GM12878 (cell line): Measurements from ENCODE around the gene RPUSD1. TPM values are rescaled to one million over a fixed set of nuclear protein-coding genes. Genes with fewer than 3 reads are reported as not detected.
"Not testable (repeated sequence)": the region's sequence is repeated elsewhere in the genome, so short reads cannot be mapped to it uniquely, and the experiment has no call there.

Experiments used
- ATAC-seq: fragments of 200-7000 bp; cut with Tn5 transposase; 3 replicates; pipeline ENCODE4 v1.9.1; 2020; ENCODE audit warnings: mild to moderate bottlenecking, moderate library complexity
- BruUV-seq: library from RNA; stranded (reverse); fragments of 400-500 nt; replicated peaks from 2 replicates; lab custom pipeline; 2021; lab: Mats Ljungman, UMichigan
- CTCF ChIA-PET: fragments of 300-600 bp; sonication (Branson Sonifier 250); formaldehyde crosslinking; extraction: SDS; loops from one replicate; lab custom pipeline; 2021; ENCODE audit warnings: inconsistent platforms; lab: Yijun Ruan, JAX
- POLR2A ChIA-PET: fragments of 350-600 bp; formaldehyde crosslinking; extraction: SDS; loops from one replicate; lab custom pipeline; 2021; ENCODE audit warnings: inconsistent platforms; lab: Charles Lee
- RAD21 ChIA-PET: fragments of 300-600 bp; sonication (Branson Sonifier 250); formaldehyde crosslinking; loops from one replicate; lab custom pipeline; 2023; ENCODE audit warnings: antibody characterized with exemption; ENCODE audit not compliant: unreplicated experiment; lab: Charles Lee
- SMC1A ChIA-PET: fragments of 300-600 bp; sonication (Branson Sonifier 250); formaldehyde crosslinking; loops from one replicate; lab custom pipeline; 2023; ENCODE audit not compliant: unreplicated experiment, uncharacterized antibody; lab: Charles Lee
- DNase-seq: peaks from one replicate; pipeline ENCODE4 v3.0.0-alpha.2; 2011; ENCODE audit warnings: low read depth, low spot score
- FAIRE-seq: peaks from 3 replicates; lab custom pipeline; 2011; peaks lifted over from hg19 to GRCh38; lab: Jason Lieb, UNC
- H2AFZ ChIP-seq: 2 replicates; pipeline ENCODE4 v1.6.0; 2011; ENCODE audit warnings: low read depth, low read length, control low read depth; ENCODE audit not compliant: control insufficient read depth
- H3K27ac ChIP-seq: 2 replicates; pipeline ENCODE4 v1.5.1; 2011; ENCODE audit warnings: control low read depth; ENCODE audit not compliant: control insufficient read depth, insufficient read depth
- H3K27me3 ChIP-seq, 2 experiments: replicated peaks in 1 of 2; 2 replicates each; pipeline versions ENCODE4 v1.6.0 to v1.6.1; 2011; ENCODE audit warnings: low read length in 1 of 2; ENCODE audit not compliant: control insufficient read depth in 2 of 2, insufficient read depth in 2 of 2
- H3K36me3 ChIP-seq, 2 experiments: 2 replicates each; pipeline ENCODE4 v1.5.1; 2011; ENCODE audit warnings: low read length in 1 of 2; ENCODE audit not compliant: control insufficient read depth in 2 of 2, insufficient read depth in 2 of 2
- H3K4me1 ChIP-seq: 2 replicates; pipeline ENCODE4 v1.6.1; 2011; ENCODE audit warnings: mild to moderate bottlenecking, low read length, moderate library complexity, mixed read lengths; ENCODE audit not compliant: control insufficient read depth, insufficient read depth
- H3K4me2 ChIP-seq: 2 replicates; pipeline ENCODE4 v1.6.0; 2011; ENCODE audit warnings: control low read depth; ENCODE audit not compliant: control insufficient read depth, insufficient read depth
- H3K4me3 ChIP-seq: fragments of 200-600 bp; sonication (generic); 2 replicates; pipeline ENCODE4 v1.5.1; 2016
- H3K79me2 ChIP-seq: 2 replicates; pipeline ENCODE4 v1.6.0; 2011; ENCODE audit warnings: low read length; ENCODE audit not compliant: control insufficient read depth, insufficient read depth
- H3K9ac ChIP-seq: 2 replicates; pipeline ENCODE4 v1.8.0; 2011; ENCODE audit warnings: low read length, control low read depth, mixed read lengths; ENCODE audit not compliant: control insufficient read depth, insufficient read depth
- H3K9me3 ChIP-seq: replicated peaks from 3 replicates; pipeline ENCODE4 v1.5.1; 2011; ENCODE audit warnings: mild to moderate bottlenecking, low read length; ENCODE audit not compliant: control insufficient read depth, insufficient read depth
- H4K20me1 ChIP-seq: 2 replicates; pipeline ENCODE4 v1.6.0; 2011; ENCODE audit not compliant: control insufficient read depth, insufficient read depth
- CTCF ChIP-seq, 3 experiments: IDR thresholded peaks in 2 of 3; conservative IDR thresholded peaks in 1 of 3; 2 replicates each; pipeline ENCODE4 v1.5.1; 2011; ENCODE audit warnings: low read depth in 3 of 3, low read length in 3 of 3, mild to moderate bottlenecking in 3 of 3, control low read depth in 2 of 3, moderate library complexity in 2 of 3, inconsistent platforms in 1 of 3, mixed read lengths in 1 of 3; ENCODE audit not compliant: control insufficient read depth in 2 of 3, insufficient read depth in 1 of 3; ENCODE audit errors: extremely low read depth in 1 of 3
- ZNF24 ChIP-seq: fragments of 450-650 bp; IDR thresholded peaks from 2 replicates; pipeline ENCODE4 v1.6.1; 2017; ENCODE audit warnings: antibody characterized with exemption, mild to moderate bottlenecking
- WGBS: methylation state at CpG from one replicate; pipeline ENCODE4 v1.1.6; 2016; ENCODE audit warnings: low lambda C conversion rate; ENCODE audit not compliant: insufficient replicate concordance, insufficient coverage; ENCODE audit errors: missing lambda C conversion rate; 5-methylcytosine and 5-hydroxymethylcytosine counted together
- in situ Hi-C: fragments of 300-500 bp; cut with MboI; formaldehyde crosslinking; loops from 9 replicates; pipeline ENCODE4 v1.14.3; 2018; ENCODE audit warnings: mixed read lengths
- intact Hi-C: fragments of 100-400 bp; cut with micrococcal nuclease; formaldehyde crosslinking; loops from one replicate; pipeline ENCODE4 v1.14.2; 2022; ENCODE audit not compliant: unreplicated experiment
- polyA plus RNA-seq, 11 experiments: library from polyadenylated mRNA; depleted of rRNA in 4 of 11; unstranded in 6 of 11; stranded (reverse) in 5 of 11; fragments of >200 nt; fragmentation: Nextera tagmentation in 4 of 11; fragmentation: Illumina TruSeq in 1 of 11; extraction: Ambion mirVana in 4 of 11; extraction: Trizol in 1 of 11; gene quantifications; 1 replicate in 1 of 11; 2 replicates in 10 of 11; pipeline versions ENCODE4 v1.2.1 to v1.2.3, GENCODE V29; 2011 to 2016; ENCODE audit warnings: inconsistent platforms in 2 of 11, missing spikeins in 2 of 11, low read depth in 1 of 11
- total RNA-seq, 4 experiments: library from RNA; depleted of rRNA in 3 of 4; stranded (reverse); fragments of >200 nt in 3 of 4; fragmentation: Illumina TruSeq in 1 of 4; extraction: Trizol in 1 of 4; gene quantifications; 2 replicates each; pipeline versions ENCODE4 v1.2.1 to v1.2.3, GENCODE V29; 2013 to 2021

RPUSD1 gene
- total and polyA plus RNA-seq, 10 of the 15 experiments (the other 5 are each of a cell fraction or from before 2014, with no cell fraction given): 0.55 to 49.9 (median 21.1) TPM

GRCh38 chr16:743794-744500, 44.2 kb downstream of the RPUSD1 start:
- CTCF ChIA-PET: interaction anchor here (0.6 to 2.4 kb wide), 5 partner anchors 24 to 767 kb away, joined by 3 to 16 read pairs (median 5); no protein-coding TSS in a partner anchor
- H3K79me2 ChIP-seq: peaks cover 14% of the 10 kb centered on the region
- H2AFZ ChIP-seq: no peak overlapping the region
- no peak for DNase-seq
- no peak overlapping the region for H3K4me2 ChIP-seq
- intact Hi-C loops: loop anchor here (5.0 kb wide), 1 partner anchor 43 kb away; the partner anchor contains the start of genes CHTF18 and RPUSD1
- 62% methylated on average over 21 of the region's 21 CpGs for WGBS
- H4K20me1 ChIP-seq: no peaks in the 10 kb centered on the region
- no peaks in the 10 kb centered on the region for H3K9me3 ChIP-seq
- FAIRE-seq: no peak
- H3K27ac ChIP-seq: no peak overlapping the region
- TF ChIP-seq CTCF (IDR thresholded peaks at IDR 0.05 in 2 of 3, conservative IDR thresholded peaks at IDR 0.05 in 1 of 3; ENCODE audit: control insufficient read depth in 2 of 3, extremely low read depth in 1 of 3, insufficient read depth in 1 of 3, low read depth in 3 of 3, low read length in 3 of 3): peak in 1 of 3 experiments; percentile 29; a peak in 1 of 6 replicates
- no peak for TF ChIP-seq ZNF24
- TF ChIP-seq, all 136 proteins: peak for 1
- no peaks in the 10 kb centered on the region for H3K36me3 ChIP-seq
- ChIA-PET POLR2A (interaction anchor here (0.7 kb wide), 1 partner anchor 23 kb away, joined by 3 read pairs; no protein-coding TSS in a partner anchor), RAD21 (no interaction called here), SMC1A (no interaction called here)
- H3K27me3 ChIP-seq: no peaks in the 10 kb centered on the region
- H3K4me1 ChIP-seq: peaks cover 7% of the 10 kb centered on the region
- in situ Hi-C loops: loop anchor here (5.0 kb wide), 1 partner anchor 43 kb away; the partner anchor contains the start of genes CHTF18 and RPUSD1
- no peak overlapping the region for H3K4me3 ChIP-seq
- no peak overlapping the region for H3K9ac ChIP-seq
- no TSS peak for BruUV-seq
- no peak for ATAC-seq

GRCh38 chr16:742894-743293, 45.3 kb downstream of the RPUSD1 start:
- SMC1A ChIA-PET, ATAC-seq, DNase-seq, H3K9me3 ChIP-seq, H3K27me3 ChIP-seq, H3K4me2 ChIP-seq, H3K4me1 ChIP-seq, H3K4me3 ChIP-seq, H3K9ac ChIP-seq, BruUV-seq, H3K36me3 ChIP-seq, H2AFZ ChIP-seq, FAIRE-seq, H3K27ac ChIP-seq, H4K20me1 ChIP-seq: not testable (repeated sequence)
- in situ Hi-C loops (loop anchor here (5.0 kb wide), 1 partner anchor 44 kb away; the partner anchor contains the start of genes CHTF18 and RPUSD1), intact Hi-C loops (loop anchor here (5.0 kb wide), 1 partner anchor 44 kb away; the partner anchor contains the start of genes CHTF18 and RPUSD1)
- ChIA-PET CTCF (interaction anchor here (1.0 to 2.3 kb wide), 3 partner anchors 23 to 42 kb away, joined by 3 to 16 read pairs (median 6); no protein-coding TSS in a partner anchor), POLR2A (interaction anchor here (0.6 to 3.4 kb wide), 4 partner anchors 9 to 25 kb away, joined by 3 to 16 read pairs (median 3); partner anchors contain the start of gene ANTKMT), RAD21 (interaction anchor here (0.6 kb wide), 1 partner anchor 368 kb away, joined by 3 read pairs; no protein-coding TSS in a partner anchor)
- 36% methylated on average over 14 of the region's 14 CpGs for WGBS
- H3K79me2 ChIP-seq: peaks cover 14% of the 10 kb centered on the region
